ENCODE data around the gene DOCK3.
"Not testable (repeated sequence)": the region's sequence is repeated elsewhere in the genome, so short reads cannot be mapped to it uniquely, and the experiment has no call there.

Gene DOCK3

GRCh38 chr3:50688602-50689001 is 13.9 kb downstream of the DOCK3 start:
- not testable (repeated sequence) for DNase-seq

GRCh38 chr3:50689558-50689957 is 14.8 kb downstream of the DOCK3 start:
- no peak for DNase-seq

GRCh38 chr3:50695031-50695430 is 20.3 kb downstream of the DOCK3 start:
- no peak for DNase-seq

GRCh38 chr3:50696276-50696675 is 21.5 kb downstream of the DOCK3 start:
- no peak for DNase-seq

- DNase-seq, result no peak
Observed at GRCh38 chr3:50698269-50698668, 23.5 kb downstream of the DOCK3 start.

- peak; percentile 9 for DNase-seq
Observed at GRCh38 chr3:50708620-50709019, 33.9 kb downstream of the DOCK3 start.

- DNase-seq, result peak; percentile 52
Observed at GRCh38 chr3:50714946-50715345, 40.2 kb downstream of the DOCK3 start.

- no peak for DNase-seq
Observed at GRCh38 chr3:50724831-50725230, 50.1 kb downstream of the DOCK3 start.

GRCh38 chr3:50734985-50735384 is 60.3 kb downstream of the DOCK3 start:
- DNase-seq, result no peak

- DNase-seq, result no peak
Observed at GRCh38 chr3:50737193-50737905, 62.6 kb downstream of the DOCK3 start.

- no peak for DNase-seq
Observed at GRCh38 chr3:50737906-50738598, 63.3 kb downstream of the DOCK3 start.

- no peak for DNase-seq
Observed at GRCh38 chr3:50743643-50744042, 68.9 kb downstream of the DOCK3 start.

GRCh38 chr3:50749822-50750221 is 75.1 kb downstream of the DOCK3 start:
- DNase-seq, result no peak

- DNase-seq, result no peak
Observed at GRCh38 chr3:50759015-50759414, 84.3 kb downstream of the DOCK3 start.

GRCh38 chr3:50777680-50778079 is 103.0 kb downstream of the DOCK3 start:
- DNase-seq, result no peak

- DNase-seq, result not testable (repeated sequence)
Observed at GRCh38 chr3:50781766-50782165, 107.0 kb downstream of the DOCK3 start.

- no peak for DNase-seq
Observed at GRCh38 chr3:50786631-50787030, 111.9 kb downstream of the DOCK3 start.

- DNase-seq, result not testable (repeated sequence)
Observed at GRCh38 chr3:50790894-50791293, 116.2 kb downstream of the DOCK3 start.

GRCh38 chr3:50792568-50792967 is 117.8 kb downstream of the DOCK3 start:
- DNase-seq, result no peak

GRCh38 chr3:50803805-50804204 is 129.1 kb downstream of the DOCK3 start:
- DNase-seq, result not testable (repeated sequence)

- DNase-seq, result not testable (repeated sequence)
Observed at GRCh38 chr3:50804376-50804775, 129.6 kb downstream of the DOCK3 start.

- DNase-seq, result no peak
Observed at GRCh38 chr3:50805321-50805720, 130.6 kb downstream of the DOCK3 start.

GRCh38 chr3:50806031-50806430 is 131.3 kb downstream of the DOCK3 start:
- DNase-seq, result no peak

GRCh38 chr3:50806806-50807205 is 132.1 kb downstream of the DOCK3 start:
- DNase-seq, result no peak

- DNase-seq, result peak; percentile 23
Observed at GRCh38 chr3:50807266-50807665, 132.5 kb downstream of the DOCK3 start.

Measured in NCI-H2171 (cell line).